Measurements from ENCODE around the gene TNNI2.

Gene TNNI2

DNA sequence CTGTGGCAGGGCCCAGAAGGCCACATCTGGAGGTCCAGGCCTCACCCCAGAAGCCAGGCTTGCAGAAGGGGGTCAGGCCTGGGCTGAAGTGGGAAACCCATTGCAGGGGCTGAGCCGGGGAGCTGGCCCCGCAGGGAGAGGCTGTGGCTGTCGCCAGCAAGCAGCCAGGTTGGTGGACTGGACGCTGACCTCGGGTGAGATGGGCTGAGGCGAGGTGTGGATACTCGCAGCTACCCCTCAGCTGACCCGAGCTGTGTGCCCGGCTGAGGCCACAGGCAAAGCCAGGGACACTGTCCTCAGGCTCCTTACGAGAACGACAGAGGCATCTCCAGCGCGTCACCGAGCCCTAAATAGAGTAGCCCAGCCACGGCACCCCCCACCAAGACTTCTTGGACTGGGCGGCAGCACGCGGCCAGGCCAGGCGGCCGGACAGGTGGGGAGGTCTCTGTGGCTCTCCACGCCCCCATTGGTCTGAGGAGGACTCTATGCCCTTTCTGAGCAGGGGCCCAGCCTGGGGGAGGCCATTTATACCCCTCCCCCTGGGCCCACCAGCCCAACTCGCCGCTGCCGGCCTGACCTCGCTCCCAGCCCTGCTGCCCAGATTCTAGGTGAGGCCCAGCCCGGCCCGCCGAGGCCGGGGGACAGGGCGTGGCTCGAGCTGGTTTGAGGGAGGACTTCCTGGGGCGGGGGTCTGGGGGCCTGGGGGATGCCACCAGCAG lies at the start of gene TNNI2:
TSS of gene TNNI2 (plus strand) at position 556 of the 719 bp plus-strand sequence. CDS start 716 bp downstream, outside the sequence.
- DNase-seq (ENCODE audit: low read depth) = no peak
- H3K4me3 ChIP-seq (ENCODE audit: low read depth, low read length) = no peak within 1 kb of the TSS
- TF ChIP-seq, protein P1, sequence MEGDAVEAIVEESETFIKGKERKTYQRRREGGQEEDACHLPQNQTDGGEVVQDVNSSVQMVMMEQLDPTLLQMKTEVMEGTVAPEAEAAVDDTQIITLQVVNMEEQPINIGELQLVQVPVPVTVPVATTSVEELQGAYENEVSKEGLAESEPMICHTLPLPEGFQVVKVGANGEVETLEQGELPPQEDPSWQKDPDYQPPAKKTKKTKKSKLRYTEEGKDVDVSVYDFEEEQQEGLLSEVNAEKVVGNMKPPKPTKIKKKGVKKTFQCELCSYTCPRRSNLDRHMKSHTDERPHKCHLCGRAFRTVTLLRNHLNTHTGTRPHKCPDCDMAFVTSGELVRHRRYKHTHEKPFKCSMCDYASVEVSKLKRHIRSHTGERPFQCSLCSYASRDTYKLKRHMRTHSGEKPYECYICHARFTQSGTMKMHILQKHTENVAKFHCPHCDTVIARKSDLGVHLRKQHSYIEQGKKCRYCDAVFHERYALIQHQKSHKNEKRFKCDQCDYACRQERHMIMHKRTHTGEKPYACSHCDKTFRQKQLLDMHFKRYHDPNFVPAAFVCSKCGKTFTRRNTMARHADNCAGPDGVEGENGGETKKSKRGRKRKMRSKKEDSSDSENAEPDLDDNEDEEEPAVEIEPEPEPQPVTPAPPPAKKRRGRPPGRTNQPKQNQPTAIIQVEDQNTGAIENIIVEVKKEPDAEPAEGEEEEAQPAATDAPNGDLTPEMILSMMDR (IDR thresholded peaks at IDR 0.05; ENCODE audit: low read depth, low read length) = no peak
- TF ChIP-seq POLR2A (IDR thresholded peaks at IDR 0.05; ENCODE audit: extremely low read depth, insufficient read length) = no peak
- TF ChIP-seq MYC (IDR thresholded peaks at IDR 0.05; ENCODE audit: low read depth, low read length) = no peak
- TF ChIP-seq, protein P2, sequence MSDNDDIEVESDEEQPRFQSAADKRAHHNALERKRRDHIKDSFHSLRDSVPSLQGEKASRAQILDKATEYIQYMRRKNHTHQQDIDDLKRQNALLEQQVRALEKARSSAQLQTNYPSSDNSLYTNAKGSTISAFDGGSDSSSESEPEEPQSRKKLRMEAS (IDR thresholded peaks at IDR 0.05; ENCODE audit: low read depth, low read length) = no peak

DNA sequence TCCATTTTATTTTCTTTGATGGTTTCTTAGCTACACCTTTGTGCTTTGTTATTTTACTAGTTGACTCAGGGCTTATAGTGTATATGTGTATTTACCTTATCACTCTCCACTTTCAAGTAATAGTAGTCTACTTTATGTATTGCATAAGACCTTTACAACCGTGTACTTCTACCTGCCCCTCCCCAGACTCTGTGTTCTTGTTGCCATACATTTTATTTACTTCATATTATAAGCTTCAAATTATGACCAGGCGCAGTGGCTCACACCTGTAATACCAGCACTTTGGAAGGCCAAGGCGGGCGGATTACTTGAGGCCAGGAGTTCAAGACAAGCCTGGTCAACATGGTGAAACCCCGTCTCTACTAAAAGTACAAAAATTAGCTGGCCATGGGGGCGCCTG lies 46.9 kb upstream of the TNNI2 start:
- no peak for DNase-seq (ENCODE audit: low read depth)
- no peak overlapping the region for H3K4me3 ChIP-seq (ENCODE audit: low read depth, low read length)
- TF ChIP-seq POLR2A (IDR thresholded peaks at IDR 0.05; ENCODE audit: extremely low read depth, insufficient read length) = no peak
- no peak for TF ChIP-seq MYC (IDR thresholded peaks at IDR 0.05; ENCODE audit: low read depth, low read length)
- TF ChIP-seq, protein P2 (IDR thresholded peaks at IDR 0.05; ENCODE audit: low read depth, low read length) = no peak
- TF ChIP-seq, protein P1 (IDR thresholded peaks at IDR 0.05; ENCODE audit: low read depth, low read length) = no peak

DNA sequence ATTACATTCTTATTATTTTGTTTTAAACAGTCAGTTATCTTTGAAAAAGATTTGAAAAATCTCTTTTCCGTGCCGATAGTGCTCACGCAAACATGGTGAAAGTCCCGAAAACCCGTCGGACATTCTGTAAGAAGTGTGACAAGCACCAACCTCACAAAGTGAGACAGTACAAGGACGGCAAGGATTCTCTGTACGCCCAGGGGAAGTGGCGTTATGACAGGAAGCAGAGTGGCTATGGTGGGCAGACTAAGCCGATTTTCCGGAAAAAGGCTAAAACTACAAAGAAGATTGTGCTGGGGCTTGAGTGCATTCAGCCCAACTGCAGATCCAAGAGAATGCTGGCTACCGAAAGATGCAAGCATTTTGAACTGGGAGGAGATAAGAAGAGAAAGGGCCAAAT lies 46.3 kb upstream of the TNNI2 start:
- no peak for TF ChIP-seq POLR2A (IDR thresholded peaks at IDR 0.05; ENCODE audit: extremely low read depth, insufficient read length)
- TF ChIP-seq, protein P1 (IDR thresholded peaks at IDR 0.05; ENCODE audit: low read depth, low read length) = no peak
- no peak for TF ChIP-seq MYC (IDR thresholded peaks at IDR 0.05; ENCODE audit: low read depth, low read length)
- TF ChIP-seq, protein P2 (IDR thresholded peaks at IDR 0.05; ENCODE audit: low read depth, low read length) = no peak

DNA sequence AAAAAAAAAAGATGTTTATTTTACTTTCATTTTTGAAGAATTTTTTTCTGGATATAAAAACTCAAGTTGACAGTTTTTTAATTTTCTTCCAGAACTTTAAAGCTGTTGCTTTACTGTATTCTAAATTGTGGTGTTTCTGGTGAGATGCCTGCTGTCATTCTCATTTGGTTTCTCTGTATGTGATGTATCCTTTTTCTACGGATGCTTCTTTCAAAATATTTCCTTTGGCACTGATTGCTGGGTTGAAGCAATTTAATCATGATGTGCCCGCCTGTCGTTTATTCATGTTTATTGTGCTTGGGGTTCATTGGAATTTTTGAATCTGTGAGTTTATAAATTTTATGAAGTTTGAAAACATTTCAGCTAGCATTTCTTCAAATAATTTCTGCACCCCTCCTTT lies 45.7 kb upstream of the TNNI2 start:
- H3K4me3 ChIP-seq (ENCODE audit: low read depth, low read length) = no peak overlapping the region
- DNase-seq (ENCODE audit: low read depth) = no peak
- no peak for TF ChIP-seq POLR2A (IDR thresholded peaks at IDR 0.05; ENCODE audit: extremely low read depth, insufficient read length)

More for the DNA sequence above, 46.3 kb upstream of the TNNI2 start:
- DNase-seq (ENCODE audit: low read depth) = peak; percentile 51
- no peak overlapping the region for H3K4me3 ChIP-seq (ENCODE audit: low read depth, low read length)

DNA sequence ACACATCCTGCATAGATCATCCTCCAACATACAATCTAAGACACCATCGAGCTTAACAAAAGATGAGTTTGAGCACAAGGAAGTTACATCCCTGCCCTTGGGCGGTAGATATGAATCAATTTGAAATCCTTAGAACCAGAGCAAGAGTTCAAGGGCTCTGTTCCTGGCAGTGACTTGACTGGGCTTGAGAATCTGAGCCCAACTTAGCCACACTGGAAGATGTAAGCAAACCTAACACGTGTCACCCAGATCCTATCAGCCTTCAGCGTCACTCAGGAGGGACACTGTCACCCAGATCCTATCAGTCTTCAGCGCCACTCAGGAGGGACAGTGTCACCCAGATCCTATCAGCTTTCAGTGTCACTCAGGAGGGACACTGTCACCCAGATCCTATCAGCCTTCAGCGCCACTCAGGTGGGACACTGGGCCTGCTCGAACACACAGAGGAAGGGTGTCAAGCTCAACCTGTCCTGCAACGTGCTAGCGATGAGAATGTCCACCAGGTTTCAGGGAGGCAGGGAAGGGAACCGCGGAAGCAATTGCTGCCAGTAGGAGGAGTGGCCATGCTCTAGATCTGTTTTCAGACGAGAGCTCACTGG lies 42.3 kb upstream of the TNNI2 start:
- TF ChIP-seq, protein P1 (IDR thresholded peaks at IDR 0.05; ENCODE audit: low read depth, low read length) = no peak
- TF ChIP-seq POLR2A (IDR thresholded peaks at IDR 0.05; ENCODE audit: extremely low read depth, insufficient read length) (no peak), MYC (IDR thresholded peaks at IDR 0.05; ENCODE audit: low read depth, low read length) (no peak)
- TF ChIP-seq, protein P2 (IDR thresholded peaks at IDR 0.05; ENCODE audit: low read depth, low read length) = no peak
- DNase-seq (ENCODE audit: low read depth) = no peak
- H3K4me3 ChIP-seq (ENCODE audit: low read depth, low read length) = no peak overlapping the region

DNA sequence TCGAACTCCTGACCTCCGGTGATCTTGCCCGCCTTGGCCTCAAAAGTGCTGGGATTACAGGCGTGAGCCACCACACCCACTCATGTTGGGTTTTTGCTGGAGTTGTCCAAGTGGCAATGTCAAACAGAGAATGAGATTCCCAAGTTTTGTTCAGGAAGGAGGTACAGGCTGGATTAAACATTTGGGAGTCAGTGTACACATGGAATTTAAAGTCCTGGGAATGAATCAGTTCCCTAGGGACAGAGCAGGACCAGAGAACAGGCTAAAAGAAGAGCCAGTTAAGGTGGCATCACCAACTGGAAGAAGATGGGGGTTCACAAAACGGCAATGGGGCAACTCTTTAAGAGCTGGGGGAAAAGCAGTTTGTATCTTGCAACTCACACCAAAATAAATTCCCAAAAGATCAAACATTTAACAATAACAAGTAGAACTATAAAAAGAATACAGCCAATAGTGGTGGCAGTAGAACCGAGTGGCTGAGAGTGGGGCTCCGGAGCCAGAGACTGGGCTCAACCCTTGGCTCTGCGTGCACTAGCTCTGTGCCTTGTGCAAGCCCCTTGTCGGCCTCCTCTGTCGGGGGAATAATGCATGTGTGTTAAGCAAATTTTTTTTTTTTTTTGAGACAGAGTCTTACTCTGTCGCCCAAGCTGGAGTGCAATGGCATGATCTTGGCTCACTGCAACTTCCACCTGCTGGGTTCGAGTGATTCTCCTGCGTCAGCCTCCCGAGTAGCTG lies 41.2 kb upstream of the TNNI2 start:
- no peak overlapping the region for H3K4me3 ChIP-seq (ENCODE audit: low read depth, low read length)
- TF ChIP-seq, protein P2 (IDR thresholded peaks at IDR 0.05; ENCODE audit: low read depth, low read length) = no peak
- no peak for DNase-seq (ENCODE audit: low read depth)

Data from NB4 (cell line).